Omental fat pad (tissue), 4 donors: Measurements from ENCODE around the gene EIF4E1B. TPM values are rescaled to one million over a fixed set of nuclear protein-coding genes. Genes with fewer than 3 reads are reported as not detected.

Source experiments
- ATAC-seq: fragments of 150-250 bp; one replicate; pipeline ENCODE4 v1.9.1; 2016; ENCODE audit warnings: mild to moderate bottlenecking, moderate library complexity; ENCODE audit not compliant: low FRiP score
- DNase-seq: peaks from one replicate; pipeline ENCODE4 v3.0.0-alpha.2; 2019; ENCODE audit warnings: low spot score
- total RNA-seq, 4 donors: library from RNA; depleted of rRNA; stranded (reverse); fragments of >200 nt; gene quantifications; one replicate each; pipeline ENCODE4 v1.1.0, GENCODE V29; 2016
- TF ChIP-seq, protein P1 (sequence below), 3 donors: fragments of 450-650 bp; IDR thresholded peaks; one replicate each; pipeline ENCODE4 v1.5.1; 2016 to 2017; ENCODE audit warnings: antibody characterized with exemption in 3 of 3, mild to moderate bottlenecking in 3 of 3, moderate library complexity in 2 of 3

EIF4E1B gene
- total RNA-seq, 4 donors from 2014 or later: not detected

DNA sequence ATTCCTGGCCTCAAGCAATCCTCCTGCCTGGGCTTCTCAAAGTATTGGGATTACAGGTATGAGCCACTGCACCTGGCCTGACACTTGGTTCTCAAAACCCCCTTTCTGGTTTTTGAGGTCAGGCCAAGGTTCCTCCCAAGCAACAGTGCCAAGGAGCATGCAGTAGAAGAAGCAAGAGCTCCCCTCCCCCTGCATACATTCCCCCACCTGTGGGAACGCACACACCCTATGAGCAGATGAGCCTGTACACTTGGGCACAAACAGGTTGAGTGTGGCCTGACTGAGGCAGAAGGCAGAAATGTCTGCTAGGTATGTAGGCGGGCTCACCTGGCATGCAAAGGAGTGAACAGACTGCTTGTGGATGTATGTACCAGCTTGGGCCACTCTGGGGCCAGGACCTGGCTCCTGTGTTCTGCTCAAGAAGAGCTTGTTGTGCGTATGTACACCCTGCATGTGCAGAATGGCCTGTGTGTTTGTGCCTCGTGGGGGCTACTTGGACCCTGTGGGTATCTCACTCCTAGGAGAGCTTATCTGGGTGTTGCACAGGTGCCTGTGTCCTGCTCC is 22.3 kb upstream of the EIF4E1B start:
- no peak for DNase-seq
- TF ChIP-seq, protein P1, sequence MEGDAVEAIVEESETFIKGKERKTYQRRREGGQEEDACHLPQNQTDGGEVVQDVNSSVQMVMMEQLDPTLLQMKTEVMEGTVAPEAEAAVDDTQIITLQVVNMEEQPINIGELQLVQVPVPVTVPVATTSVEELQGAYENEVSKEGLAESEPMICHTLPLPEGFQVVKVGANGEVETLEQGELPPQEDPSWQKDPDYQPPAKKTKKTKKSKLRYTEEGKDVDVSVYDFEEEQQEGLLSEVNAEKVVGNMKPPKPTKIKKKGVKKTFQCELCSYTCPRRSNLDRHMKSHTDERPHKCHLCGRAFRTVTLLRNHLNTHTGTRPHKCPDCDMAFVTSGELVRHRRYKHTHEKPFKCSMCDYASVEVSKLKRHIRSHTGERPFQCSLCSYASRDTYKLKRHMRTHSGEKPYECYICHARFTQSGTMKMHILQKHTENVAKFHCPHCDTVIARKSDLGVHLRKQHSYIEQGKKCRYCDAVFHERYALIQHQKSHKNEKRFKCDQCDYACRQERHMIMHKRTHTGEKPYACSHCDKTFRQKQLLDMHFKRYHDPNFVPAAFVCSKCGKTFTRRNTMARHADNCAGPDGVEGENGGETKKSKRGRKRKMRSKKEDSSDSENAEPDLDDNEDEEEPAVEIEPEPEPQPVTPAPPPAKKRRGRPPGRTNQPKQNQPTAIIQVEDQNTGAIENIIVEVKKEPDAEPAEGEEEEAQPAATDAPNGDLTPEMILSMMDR (IDR thresholded peaks at IDR 0.05): no peak
- no peak for ATAC-seq

DNA sequence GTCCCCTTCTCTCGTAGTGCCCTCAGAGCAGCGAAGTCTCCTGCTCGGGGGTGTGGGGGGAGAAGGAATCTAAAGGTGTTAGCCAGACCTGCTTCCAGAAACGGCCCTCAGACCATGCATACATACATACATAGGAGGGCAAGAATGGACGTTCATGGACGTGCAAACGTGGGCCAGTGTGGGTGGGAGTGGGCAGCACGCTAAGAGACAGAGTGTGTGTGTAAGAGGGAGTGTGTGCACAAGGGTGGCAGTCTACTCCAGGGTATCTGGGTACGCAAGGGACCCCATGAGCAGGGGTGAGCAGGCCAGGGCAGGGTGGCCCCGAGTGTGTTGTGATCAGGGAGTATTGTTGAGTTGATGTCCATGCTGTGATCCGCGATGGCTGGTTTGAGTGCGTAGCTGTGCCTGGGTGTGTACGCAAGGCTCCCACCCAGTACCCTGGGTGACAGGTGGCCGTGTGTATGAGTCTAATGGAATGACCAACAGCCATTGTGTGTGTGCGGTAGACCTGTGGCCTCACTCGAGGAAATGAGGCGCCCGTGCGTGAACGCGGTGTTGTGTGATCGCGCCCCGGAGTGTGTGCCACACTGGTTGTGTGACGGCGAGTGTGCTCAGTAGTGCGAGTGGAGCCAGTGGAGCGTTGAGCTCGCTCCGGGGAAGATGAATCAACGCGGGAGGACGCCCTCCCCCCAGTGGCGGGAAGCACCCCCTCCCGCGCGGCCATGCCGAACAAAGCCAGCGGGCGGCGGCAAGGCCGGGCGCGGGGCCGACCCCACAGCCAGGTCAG is 21.3 kb upstream of the EIF4E1B start:
- TF ChIP-seq, protein P1 (IDR thresholded peaks at IDR 0.05): no peak
- ATAC-seq (peak; percentile 12), DNase-seq (no peak)

DNA sequence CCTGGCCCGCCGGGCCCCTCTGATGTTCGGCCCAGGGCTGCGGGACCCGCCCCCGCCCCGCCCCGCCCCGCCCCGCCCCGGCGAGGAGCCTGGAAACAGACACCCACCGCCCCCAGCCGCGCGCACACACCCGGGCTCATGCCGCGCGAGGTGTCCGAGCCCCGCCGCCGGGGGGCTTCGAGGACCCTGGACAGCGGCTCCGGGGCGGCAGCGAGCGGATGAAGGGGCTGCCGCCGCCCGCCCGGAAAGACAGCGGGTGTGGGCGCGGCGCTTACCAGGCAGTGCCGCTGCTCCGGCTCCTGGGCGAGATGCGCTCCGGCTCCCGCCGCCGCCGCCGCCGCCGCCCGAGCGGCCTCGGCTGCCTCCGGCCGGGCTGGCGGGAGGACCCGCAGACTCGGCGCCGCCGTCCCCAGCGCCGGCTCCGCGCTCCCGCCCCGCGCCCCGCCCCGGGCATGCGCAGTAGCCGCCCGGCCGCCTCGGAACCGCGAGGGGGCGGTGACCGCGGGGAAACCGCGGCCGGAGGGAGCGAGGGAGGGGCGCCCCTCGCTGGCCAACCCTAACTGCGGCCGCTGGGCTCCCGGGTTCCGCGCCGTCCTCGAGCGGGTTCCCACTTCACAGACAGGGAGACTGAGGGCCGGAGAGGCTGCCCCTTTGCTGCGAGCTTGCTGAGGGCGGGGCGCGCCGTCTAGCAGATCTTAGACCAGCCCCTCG is 20.6 kb upstream of the EIF4E1B start, which contains the start of gene GPRIN1:
Gene GPRIN1 (minus strand): TSS at position 433 of the 711 bp plus-strand sequence. CDS start 10,322 bp downstream, outside the sequence.
- DNase-seq (no peak), ATAC-seq (peak; percentile 42)
- TF ChIP-seq, protein P1 (IDR thresholded peaks at IDR 0.05): no peak

DNA sequence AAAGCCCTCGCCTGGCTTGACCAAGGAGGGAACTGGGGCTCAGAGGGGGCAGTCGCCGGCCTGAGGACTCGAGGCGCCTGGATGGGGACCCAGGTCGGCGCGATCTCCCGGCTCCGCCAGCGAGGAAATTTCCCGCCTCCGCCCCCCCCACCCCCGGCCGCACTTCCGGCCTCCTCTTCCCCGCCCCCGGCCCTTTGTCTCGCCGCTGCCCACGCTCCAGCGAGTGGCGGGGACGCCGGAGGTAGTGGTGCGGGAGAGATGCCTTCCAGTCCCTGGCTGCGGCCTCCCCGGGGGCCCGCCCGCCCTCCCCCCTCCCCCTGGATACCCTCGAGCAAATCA is 20.1 kb upstream of the EIF4E1B start:
- no peak for ATAC-seq
- DNase-seq: no peak
- TF ChIP-seq, protein P1 (IDR thresholded peaks at IDR 0.05): no peak

DNA sequence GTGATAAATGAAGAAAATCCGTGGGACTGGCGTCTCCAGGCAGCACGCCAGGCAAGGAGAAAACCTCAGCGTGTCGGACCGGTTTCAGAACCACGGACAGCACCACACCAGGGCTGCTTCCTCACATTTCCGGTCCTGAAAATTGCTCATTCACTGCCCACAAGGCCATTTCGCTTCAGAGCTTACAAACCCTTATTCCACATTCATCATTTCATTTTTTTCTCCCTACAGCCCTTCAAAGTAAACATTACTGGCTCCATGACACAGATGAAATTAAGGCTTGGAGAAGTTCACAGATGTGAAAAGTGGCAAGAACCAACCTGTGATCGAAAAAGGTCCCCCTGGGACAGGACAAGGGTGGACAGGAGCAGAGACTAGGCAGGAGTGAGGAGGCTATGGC is 19.0 kb upstream of the EIF4E1B start:
- ATAC-seq (no peak), DNase-seq (peak; percentile 59)

DNA sequence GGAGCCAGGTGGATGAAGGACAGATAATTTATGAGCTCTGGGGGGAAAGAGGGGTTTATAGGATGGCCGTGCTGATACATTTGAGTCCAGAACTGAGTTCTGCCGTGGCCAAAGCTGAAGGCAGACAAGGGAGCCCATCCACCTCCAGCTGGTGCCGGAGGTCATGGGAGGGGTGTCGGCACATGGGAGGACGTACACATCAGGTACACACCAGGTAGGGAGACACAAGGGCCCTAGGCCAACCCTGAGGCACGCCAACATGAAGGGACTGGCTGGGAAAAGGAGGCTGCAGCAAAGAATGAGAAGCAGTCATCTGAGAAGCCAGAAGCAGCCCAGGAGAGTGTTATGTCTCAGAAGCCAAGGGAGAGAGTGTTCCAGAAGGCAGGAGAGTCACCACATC is 18.5 kb upstream of the EIF4E1B start:
- TF ChIP-seq, protein P1 (IDR thresholded peaks at IDR 0.05): no peak
- ATAC-seq: no peak
- DNase-seq: no peak

More for the DNA sequence above, 19.0 kb upstream of the EIF4E1B start:
- TF ChIP-seq, protein P1 (IDR thresholded peaks at IDR 0.05): no peak
